OCI-LY7 (cell line): ENCODE results near the gene PRCC. TPM values are rescaled to one million over a fixed set of nuclear protein-coding genes. Genes with fewer than 3 reads are reported as not detected.

Source experiments
- BruUV-seq: library from RNA; stranded (reverse); fragments of 400-500 nt; replicated peaks from 2 replicates; lab custom pipeline; 2021; lab: Mats Ljungman, UMichigan
- CTCF ChIA-PET: fragments of 300-600 bp; sonication (Branson Sonifier 250); formaldehyde crosslinking; loops from one replicate; lab custom pipeline; 2022; ENCODE audit warnings: antibody characterized with exemption; ENCODE audit not compliant: unreplicated experiment; lab: Charles Lee
- POLR2A ChIA-PET: fragments of 300-600 bp; sonication (Branson Sonifier 250); formaldehyde crosslinking; loops from one replicate; lab custom pipeline; 2022; ENCODE audit warnings: antibody characterized with exemption; lab: Charles Lee
- DNase-seq: peaks from one replicate; pipeline ENCODE4 v3.0.0-alpha.2; 2015; ENCODE audit warnings: low spot score
- H2AFZ ChIP-seq: fragments of 200-600 bp; sonication (generic), shearing (Covaris generic); 2 replicates; pipeline ENCODE4 v1.6.1; 2014; ENCODE audit warnings: mild to moderate bottlenecking, antibody characterized with exemption, low read length, moderate library complexity
- H3K27ac ChIP-seq: fragments of 200-600 bp; sonication (generic); 2 replicates; pipeline ENCODE4 v1.5.1; 2014; ENCODE audit warnings: mixed run types, low read depth, mild to moderate bottlenecking, moderate library complexity, low read length, inconsistent platforms; ENCODE audit not compliant: poor library complexity, severe bottlenecking
- H3K36me3 ChIP-seq: fragments of 200-600 bp; sonication (generic); 2 replicates; pipeline ENCODE4 v1.6.1; 2014; ENCODE audit warnings: mild to moderate bottlenecking, antibody characterized with exemption, low read length, moderate library complexity, mixed read lengths; ENCODE audit not compliant: insufficient read depth
- H3K4me1 ChIP-seq: fragments of 200-600 bp; sonication (generic); 2 replicates; pipeline ENCODE4 v1.5.1; 2014; ENCODE audit warnings: mild to moderate bottlenecking, low read length; ENCODE audit not compliant: insufficient read depth, poor library complexity, severe bottlenecking
- H3K4me2 ChIP-seq: fragments of 200-600 bp; sonication (generic); 2 replicates; pipeline ENCODE4 v1.6.1; 2014; ENCODE audit warnings: mild to moderate bottlenecking, low read length
- H3K4me3 ChIP-seq: fragments of 200-600 bp; sonication (generic); 2 replicates; pipeline ENCODE4 v1.5.1; 2014; ENCODE audit warnings: mild to moderate bottlenecking, low read depth, low read length; ENCODE audit not compliant: poor library complexity, severe bottlenecking
- H3K79me2 ChIP-seq: fragments of 200-600 bp; sonication (generic); 2 replicates; pipeline ENCODE4 v1.6.1; 2016; ENCODE audit warnings: low read depth, mild to moderate bottlenecking, low read length, moderate library complexity, mixed read lengths; ENCODE audit not compliant: insufficient read depth
- H3K9me2 ChIP-seq: fragments of 200-600 bp; sonication (generic); 2 replicates; pipeline ENCODE4 v1.6.1; 2016; ENCODE audit warnings: mild to moderate bottlenecking, low read length, mixed read lengths; ENCODE audit not compliant: insufficient read depth
- H3K9me3 ChIP-seq: fragments of 200-600 bp; sonication (generic); 2 replicates; pipeline ENCODE4 v1.6.1; 2014; ENCODE audit warnings: mild to moderate bottlenecking, mixed run types, low read length, mixed read lengths
- H4K20me1 ChIP-seq: fragments of 200-600 bp; sonication (generic); 2 replicates; pipeline ENCODE4 v1.6.1; 2014; ENCODE audit warnings: mild to moderate bottlenecking, antibody characterized with exemption, low read length, moderate library complexity, mixed read lengths; ENCODE audit not compliant: insufficient read depth
- EZH2phosphoT487 ChIP-seq: fragments of 200-600 bp; sonication (generic); IDR thresholded peaks from 2 replicates; pipeline ENCODE4 v1.6.1; 2018; ENCODE audit warnings: low read depth, borderline replicate concordance, mild to moderate bottlenecking, mixed run types, antibody characterized with exemption, low read length, moderate library complexity, mixed read lengths
- intact Hi-C: fragments of 100-400 bp; cut with micrococcal nuclease; formaldehyde crosslinking; loops from one replicate; pipeline ENCODE4 v1.10.0; 2022; ENCODE audit not compliant: unreplicated experiment
- total RNA-seq, 2 experiments: library from RNA; depleted of rRNA in 1 of 2; stranded (reverse); fragments of >200 nt in 1 of 2; shearing (Covaris generic) in 1 of 2; gene quantifications; 2 replicates each; pipeline ENCODE4 v1.2.3, GENCODE V29; 2014 to 2022
- TF ChIP-seq, protein P1 (sequence below): fragments of 200-600 bp; sonication (generic); conservative IDR thresholded peaks from 2 replicates; pipeline ENCODE4 v1.5.1; 2014; ENCODE audit warnings: mild to moderate bottlenecking, antibody characterized with exemption, low read length, moderate library complexity, mixed read lengths

The PRCC gene
- total RNA-seq, 2 experiments from 2014 or later = 54.0 to 82.9 TPM

DNA sequence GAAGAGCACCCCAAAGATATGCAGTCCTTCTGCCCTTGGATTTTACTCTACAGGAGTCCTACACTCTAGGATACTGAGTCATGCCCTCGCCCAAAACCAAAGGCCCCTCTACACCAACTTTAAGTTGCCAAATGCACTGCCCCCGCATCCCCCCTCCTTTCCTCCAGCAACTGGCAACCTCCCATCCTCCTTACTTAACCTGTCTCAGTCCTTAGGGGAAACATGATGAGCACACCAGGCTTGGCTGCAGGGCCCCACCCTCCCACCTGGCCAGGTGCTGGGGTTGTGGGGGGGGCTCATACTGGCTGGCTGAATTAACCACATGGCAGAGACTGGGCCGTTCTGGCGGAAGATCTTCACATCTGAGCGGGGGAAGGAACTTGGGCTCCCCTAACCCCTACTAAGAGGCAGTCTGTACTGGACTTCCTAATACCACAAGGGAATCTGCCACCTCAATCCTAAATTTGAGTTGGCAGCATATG lies 17.1 kb upstream of the PRCC start:
- H3K4me1 ChIP-seq = peaks cover 53% of the 10 kb centered on the region
- BruUV-seq = no TSS peak
- CTCF ChIA-PET = interaction anchor here (1.0 kb wide), 1 partner anchor 24 kb away, joined by 4 read pairs; no protein-coding TSS in a partner anchor

DNA sequence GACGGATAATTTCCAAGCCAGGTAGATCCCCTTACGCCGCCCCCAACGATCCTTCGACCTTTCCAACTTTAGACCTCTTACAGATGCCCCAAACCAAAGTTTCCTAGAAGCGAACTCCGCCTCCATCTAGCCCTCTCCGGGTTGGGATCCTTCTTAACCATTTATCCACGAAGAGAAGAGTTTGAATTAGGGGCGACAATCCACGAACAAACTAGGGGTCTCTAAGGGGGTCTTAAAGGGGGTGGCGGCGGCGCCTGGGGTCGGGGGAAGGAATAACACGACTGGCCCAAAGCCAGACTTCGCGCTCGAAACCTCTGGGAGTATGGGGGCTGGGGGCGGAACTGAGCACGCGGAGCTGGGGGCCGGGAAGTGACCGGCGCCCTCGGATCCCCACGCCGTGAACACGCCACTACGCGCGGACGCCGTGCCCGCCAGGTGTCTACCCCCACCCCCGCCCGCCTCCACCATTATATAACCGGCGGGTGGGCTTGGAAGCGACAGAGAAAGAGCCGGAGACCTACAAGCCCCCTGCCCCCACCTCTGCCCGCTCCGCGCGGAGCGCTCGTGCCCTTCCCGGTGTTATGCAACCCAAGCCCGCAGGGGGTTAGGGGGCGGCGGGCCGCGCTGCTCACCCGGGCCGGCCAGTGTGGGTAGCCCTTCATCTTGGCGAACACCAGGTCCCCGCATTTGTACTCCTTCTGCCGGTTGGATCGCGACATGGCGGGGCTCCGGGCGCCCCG lies 16.5 kb upstream of the PRCC start:
- peak overlapping the region; percentile 85 for H3K4me3 ChIP-seq
- intact Hi-C loops = loop anchor here (1.0 to 10.0 kb wide), 4 partner anchors 9 to 246 kb away; partner anchors contain the start of genes ISG20L2, MEF2D, METTL25B and PRCC
- H3K9me3 ChIP-seq = no peaks in the 10 kb centered on the region
- peaks cover 69% of the 10 kb centered on the region for H3K79me2 ChIP-seq
- H2AFZ ChIP-seq = no peak overlapping the region
- H4K20me1 ChIP-seq = peaks cover 5% of the 10 kb centered on the region; the same call in 1 of the 2 replicates
- H3K9me2 ChIP-seq = no peaks in the 10 kb centered on the region
- ChIA-PET CTCF (interaction anchor here (0.6 to 2.0 kb wide), 2 partner anchors 22 to 24 kb away, joined by 3 to 9 read pairs; partner anchors contain the start of gene ISG20L2), POLR2A (interaction anchor here (1.9 to 2.0 kb wide), 2 partner anchors 16 to 25 kb away, joined by 10 read pairs; partner anchors contain the start of gene PRCC)
- peak overlapping the region; percentile 99 for H3K4me2 ChIP-seq
- peak overlapping the region; percentile 81 for H3K27ac ChIP-seq
- peaks cover 51% of the 10 kb centered on the region for H3K4me1 ChIP-seq
- peak; percentile 60 for DNase-seq
- BruUV-seq = TSS peak; percentile 68
- H3K36me3 ChIP-seq = peaks cover 45% of the 10 kb centered on the region
- TF ChIP-seq, protein P1, sequence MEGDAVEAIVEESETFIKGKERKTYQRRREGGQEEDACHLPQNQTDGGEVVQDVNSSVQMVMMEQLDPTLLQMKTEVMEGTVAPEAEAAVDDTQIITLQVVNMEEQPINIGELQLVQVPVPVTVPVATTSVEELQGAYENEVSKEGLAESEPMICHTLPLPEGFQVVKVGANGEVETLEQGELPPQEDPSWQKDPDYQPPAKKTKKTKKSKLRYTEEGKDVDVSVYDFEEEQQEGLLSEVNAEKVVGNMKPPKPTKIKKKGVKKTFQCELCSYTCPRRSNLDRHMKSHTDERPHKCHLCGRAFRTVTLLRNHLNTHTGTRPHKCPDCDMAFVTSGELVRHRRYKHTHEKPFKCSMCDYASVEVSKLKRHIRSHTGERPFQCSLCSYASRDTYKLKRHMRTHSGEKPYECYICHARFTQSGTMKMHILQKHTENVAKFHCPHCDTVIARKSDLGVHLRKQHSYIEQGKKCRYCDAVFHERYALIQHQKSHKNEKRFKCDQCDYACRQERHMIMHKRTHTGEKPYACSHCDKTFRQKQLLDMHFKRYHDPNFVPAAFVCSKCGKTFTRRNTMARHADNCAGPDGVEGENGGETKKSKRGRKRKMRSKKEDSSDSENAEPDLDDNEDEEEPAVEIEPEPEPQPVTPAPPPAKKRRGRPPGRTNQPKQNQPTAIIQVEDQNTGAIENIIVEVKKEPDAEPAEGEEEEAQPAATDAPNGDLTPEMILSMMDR = no peak; the same call in 1 of the 2 replicates
- no peak for TF ChIP-seq EZH2phosphoT487

More for the DNA sequence above, 17.1 kb upstream of the PRCC start:
- TF ChIP-seq EZH2phosphoT487 = no peak
- TF ChIP-seq, protein P1 = no peak
- intact Hi-C loops = loop anchor here (10.0 kb wide), 1 partner anchor 245 kb away; the partner anchor contains the start of gene MEF2D
- Histone ChIP-seq H4K20me1 (peaks cover 9% of the 10 kb centered on the region; the same call in 1 of the 2 replicates), H3K79me2 (peaks cover 75% of the 10 kb centered on the region), H3K36me3 (peaks cover 51% of the 10 kb centered on the region), H3K27ac (peak overlapping the region; percentile 81), H3K9me3 (no peaks in the 10 kb centered on the region), H2AFZ (no peak overlapping the region), H3K4me3 (peak overlapping the region; percentile 85), H3K4me2 (peak overlapping the region; percentile 99), H3K9me2 (no peaks in the 10 kb centered on the region)
- POLR2A ChIA-PET = interaction anchor here (1.3 kb wide), 1 partner anchor 22 kb away, joined by 4 read pairs; the partner anchor contains the start of genes ISG20L2 and METTL25B
- DNase-seq = peak; percentile 66
